ENCODE measurements around the gene NPIPB6.

DNA sequence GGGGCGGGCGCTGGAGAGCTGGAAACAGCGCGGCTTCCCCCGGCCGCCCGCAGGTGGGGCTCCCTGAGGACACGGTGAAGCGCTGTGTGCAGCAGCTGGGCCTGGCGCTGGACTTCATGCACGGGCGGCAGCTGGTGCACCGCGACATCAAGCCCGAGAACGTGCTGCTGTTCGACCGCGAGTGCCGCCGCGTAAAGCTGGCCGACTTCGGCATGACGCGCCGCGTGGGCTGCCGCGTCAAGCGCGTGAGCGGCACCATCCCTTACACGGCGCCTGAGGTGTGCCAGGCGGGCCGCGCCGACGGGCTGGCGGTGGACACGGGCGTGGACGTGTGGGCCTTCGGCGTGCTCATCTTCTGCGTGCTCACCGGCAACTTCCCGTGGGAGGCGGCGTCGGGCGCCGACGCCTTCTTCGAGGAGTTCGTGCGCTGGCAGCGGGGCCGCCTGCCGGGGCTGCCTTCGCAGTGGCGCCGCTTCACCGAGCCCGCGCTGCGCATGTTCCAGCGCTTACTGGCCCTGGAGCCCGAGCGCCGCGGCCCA lies 43.2 kb downstream of the NPIPB6 start:
- no peak for TF ChIP-seq POLR2AphosphoS5 (IDR thresholded peaks at IDR 0.05; ENCODE audit: low read depth)
- TF ChIP-seq, protein P1, sequence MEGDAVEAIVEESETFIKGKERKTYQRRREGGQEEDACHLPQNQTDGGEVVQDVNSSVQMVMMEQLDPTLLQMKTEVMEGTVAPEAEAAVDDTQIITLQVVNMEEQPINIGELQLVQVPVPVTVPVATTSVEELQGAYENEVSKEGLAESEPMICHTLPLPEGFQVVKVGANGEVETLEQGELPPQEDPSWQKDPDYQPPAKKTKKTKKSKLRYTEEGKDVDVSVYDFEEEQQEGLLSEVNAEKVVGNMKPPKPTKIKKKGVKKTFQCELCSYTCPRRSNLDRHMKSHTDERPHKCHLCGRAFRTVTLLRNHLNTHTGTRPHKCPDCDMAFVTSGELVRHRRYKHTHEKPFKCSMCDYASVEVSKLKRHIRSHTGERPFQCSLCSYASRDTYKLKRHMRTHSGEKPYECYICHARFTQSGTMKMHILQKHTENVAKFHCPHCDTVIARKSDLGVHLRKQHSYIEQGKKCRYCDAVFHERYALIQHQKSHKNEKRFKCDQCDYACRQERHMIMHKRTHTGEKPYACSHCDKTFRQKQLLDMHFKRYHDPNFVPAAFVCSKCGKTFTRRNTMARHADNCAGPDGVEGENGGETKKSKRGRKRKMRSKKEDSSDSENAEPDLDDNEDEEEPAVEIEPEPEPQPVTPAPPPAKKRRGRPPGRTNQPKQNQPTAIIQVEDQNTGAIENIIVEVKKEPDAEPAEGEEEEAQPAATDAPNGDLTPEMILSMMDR (conservative IDR thresholded peaks at IDR 0.05; ENCODE audit: low read depth in 2 of 2) = no peak
- no peak for TF ChIP-seq CREB1 (CRISPR knock-in tag; IDR thresholded peaks at IDR 0.05; ENCODE audit: low read depth)
- TF ChIP-seq, protein P2, sequence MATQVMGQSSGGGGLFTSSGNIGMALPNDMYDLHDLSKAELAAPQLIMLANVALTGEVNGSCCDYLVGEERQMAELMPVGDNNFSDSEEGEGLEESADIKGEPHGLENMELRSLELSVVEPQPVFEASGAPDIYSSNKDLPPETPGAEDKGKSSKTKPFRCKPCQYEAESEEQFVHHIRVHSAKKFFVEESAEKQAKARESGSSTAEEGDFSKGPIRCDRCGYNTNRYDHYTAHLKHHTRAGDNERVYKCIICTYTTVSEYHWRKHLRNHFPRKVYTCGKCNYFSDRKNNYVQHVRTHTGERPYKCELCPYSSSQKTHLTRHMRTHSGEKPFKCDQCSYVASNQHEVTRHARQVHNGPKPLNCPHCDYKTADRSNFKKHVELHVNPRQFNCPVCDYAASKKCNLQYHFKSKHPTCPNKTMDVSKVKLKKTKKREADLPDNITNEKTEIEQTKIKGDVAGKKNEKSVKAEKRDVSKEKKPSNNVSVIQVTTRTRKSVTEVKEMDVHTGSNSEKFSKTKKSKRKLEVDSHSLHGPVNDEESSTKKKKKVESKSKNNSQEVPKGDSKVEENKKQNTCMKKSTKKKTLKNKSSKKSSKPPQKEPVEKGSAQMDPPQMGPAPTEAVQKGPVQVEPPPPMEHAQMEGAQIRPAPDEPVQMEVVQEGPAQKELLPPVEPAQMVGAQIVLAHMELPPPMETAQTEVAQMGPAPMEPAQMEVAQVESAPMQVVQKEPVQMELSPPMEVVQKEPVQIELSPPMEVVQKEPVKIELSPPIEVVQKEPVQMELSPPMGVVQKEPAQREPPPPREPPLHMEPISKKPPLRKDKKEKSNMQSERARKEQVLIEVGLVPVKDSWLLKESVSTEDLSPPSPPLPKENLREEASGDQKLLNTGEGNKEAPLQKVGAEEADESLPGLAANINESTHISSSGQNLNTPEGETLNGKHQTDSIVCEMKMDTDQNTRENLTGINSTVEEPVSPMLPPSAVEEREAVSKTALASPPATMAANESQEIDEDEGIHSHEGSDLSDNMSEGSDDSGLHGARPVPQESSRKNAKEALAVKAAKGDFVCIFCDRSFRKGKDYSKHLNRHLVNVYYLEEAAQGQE (IDR thresholded peaks at IDR 0.05; ENCODE audit: unreplicated experiment) = no peak
